MM.1S (cell line): ENCODE measurements around the gene IFNA8.

Experiments used
- DNase-seq: peaks from one replicate; pipeline ENCODE4 v3.0.0-alpha.2; 2015
- H2AFZ ChIP-seq: fragments of 300-600 bp; sonication (generic); 2 replicates; pipeline ENCODE4 v1.6.0; 2016; ENCODE audit warnings: antibody characterized with exemption, low read length
- H3F3A ChIP-seq: fragments of 300-600 bp; sonication (generic); 2 replicates; pipeline ENCODE4 v1.6.1; 2016; ENCODE audit warnings: mild to moderate bottlenecking, antibody characterized with exemption, low read length, moderate library complexity, mixed read lengths; ENCODE audit not compliant: insufficient read depth
- H3K27ac ChIP-seq: fragments of 300-600 bp; sonication (generic); 2 replicates; pipeline ENCODE4 v1.5.1; 2016; ENCODE audit warnings: mild to moderate bottlenecking, low read length
- H3K27me3 ChIP-seq: fragments of 300-600 bp; sonication (generic); replicated peaks from 2 replicates; pipeline ENCODE4 v1.6.0; 2016; ENCODE audit warnings: low read length; ENCODE audit not compliant: insufficient read depth
- H3K36me3 ChIP-seq: fragments of 300-600 bp; sonication (generic); replicated peaks from 2 replicates; pipeline ENCODE4 v1.6.1; 2016; ENCODE audit warnings: mild to moderate bottlenecking, low read length, mixed read lengths; ENCODE audit not compliant: insufficient read depth
- H3K4me1 ChIP-seq: fragments of 300-600 bp; sonication (generic); 2 replicates; pipeline ENCODE4 v1.6.1; 2016; ENCODE audit warnings: low read length, mixed read lengths
- H3K4me2 ChIP-seq: fragments of 300-600 bp; sonication (generic); 2 replicates; pipeline ENCODE4 v1.6.0; 2016; ENCODE audit warnings: low read depth, low read length
- H3K4me3 ChIP-seq: fragments of 300-600 bp; sonication (generic); 2 replicates; pipeline ENCODE4 v1.5.1; 2016; ENCODE audit warnings: low read length, mixed read lengths
- H3K79me2 ChIP-seq: fragments of 300-600 bp; sonication (generic); 2 replicates; pipeline ENCODE4 v1.6.1; 2016; ENCODE audit warnings: mixed run types, low read length, mixed read lengths
- H3K9ac ChIP-seq: fragments of 300-600 bp; sonication (generic); 2 replicates; pipeline ENCODE4 v1.6.1; 2016; ENCODE audit warnings: low read length, mixed read lengths
- H3K9me2 ChIP-seq: fragments of 300-600 bp; sonication (generic); replicated peaks from 2 replicates; pipeline ENCODE4 v1.6.1; 2016; ENCODE audit warnings: mild to moderate bottlenecking, low read length, mixed read lengths; ENCODE audit not compliant: insufficient read depth
- H3K9me3 ChIP-seq: fragments of 300-600 bp; sonication (generic); replicated peaks from 2 replicates; pipeline ENCODE4 v1.6.1; 2016; ENCODE audit warnings: mild to moderate bottlenecking, low read length, mixed read lengths; ENCODE audit not compliant: insufficient read depth
- H4K20me1 ChIP-seq: fragments of 300-600 bp; sonication (generic); 2 replicates; pipeline ENCODE4 v1.6.1; 2016; ENCODE audit warnings: mild to moderate bottlenecking, low read length, moderate library complexity, mixed read lengths; ENCODE audit not compliant: insufficient read depth
- EZH2 ChIP-seq: fragments of 300-600 bp; sonication (generic); optimal IDR thresholded peaks from 2 replicates; pipeline ENCODE3; 2017; ENCODE audit warnings: low read depth, mild to moderate bottlenecking, antibody characterized with exemption, low read length, mixed read lengths
- EZH2phosphoT487 ChIP-seq: fragments of 300-600 bp; sonication (generic); IDR thresholded peaks from 2 replicates; pipeline ENCODE4 v1.6.1; 2018; ENCODE audit warnings: antibody characterized with exemption, low read length
- TF ChIP-seq, protein P1 (sequence below): fragments of 300-600 bp; sonication (generic); IDR thresholded peaks from 2 replicates; pipeline ENCODE4 v1.5.1; 2016; ENCODE audit warnings: antibody characterized with exemption, low read length, mixed read lengths

The IFNA8 gene

DNA sequence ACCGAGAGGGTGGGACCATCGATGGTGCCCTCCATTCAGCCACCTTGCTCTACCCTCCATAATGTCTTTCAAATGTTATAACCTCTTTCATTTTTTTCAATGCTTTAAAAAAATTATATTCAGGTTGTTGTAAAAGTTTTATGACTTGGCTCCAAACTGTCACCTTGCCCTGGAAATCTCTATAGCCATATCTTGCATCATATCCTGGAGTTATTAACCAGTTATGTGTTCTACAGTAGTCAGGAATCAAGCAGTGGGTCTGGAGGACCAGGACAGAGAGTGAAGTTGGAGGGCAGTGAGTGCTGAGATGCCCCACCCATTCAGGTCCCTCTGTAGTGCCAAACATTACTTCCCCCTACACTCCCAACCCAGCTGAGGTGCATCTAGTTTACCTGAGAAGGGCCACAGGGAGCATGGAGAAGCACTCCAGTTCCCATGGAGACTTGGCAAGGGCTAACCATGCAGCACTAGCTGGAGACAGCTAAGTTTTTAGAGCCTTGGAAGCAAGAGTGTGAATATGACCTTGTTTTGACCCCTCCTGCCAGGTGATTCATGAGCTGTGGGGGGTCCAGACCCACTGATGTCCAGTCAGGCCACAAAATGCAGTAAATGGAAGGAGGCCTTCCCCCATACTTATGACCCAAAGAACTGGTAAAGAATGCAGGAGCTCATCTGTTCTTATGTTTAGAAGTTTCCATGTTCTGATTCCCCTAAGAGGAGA, 5.5 kb downstream of the IFNA8 start:
- Histone ChIP-seq H3K9ac (no peak overlapping the region), H3K4me2 (no peak overlapping the region), H3K4me3 (no peak overlapping the region), H4K20me1 (no peaks in the 10 kb centered on the region), H2AFZ (no peak overlapping the region), H3K9me2 (no peaks in the 10 kb centered on the region), H3K79me2 (no peaks in the 10 kb centered on the region), H3K9me3 (no peaks in the 10 kb centered on the region), H3K27ac (no peak overlapping the region), H3K27me3 (no peaks in the 10 kb centered on the region), H3K36me3 (no peaks in the 10 kb centered on the region), H3K4me1 (no peaks in the 10 kb centered on the region), H3F3A (no peaks in the 10 kb centered on the region)
- no peak for DNase-seq
- TF ChIP-seq EZH2 (no peak), EZH2phosphoT487 (no peak)
- TF ChIP-seq, protein P1, sequence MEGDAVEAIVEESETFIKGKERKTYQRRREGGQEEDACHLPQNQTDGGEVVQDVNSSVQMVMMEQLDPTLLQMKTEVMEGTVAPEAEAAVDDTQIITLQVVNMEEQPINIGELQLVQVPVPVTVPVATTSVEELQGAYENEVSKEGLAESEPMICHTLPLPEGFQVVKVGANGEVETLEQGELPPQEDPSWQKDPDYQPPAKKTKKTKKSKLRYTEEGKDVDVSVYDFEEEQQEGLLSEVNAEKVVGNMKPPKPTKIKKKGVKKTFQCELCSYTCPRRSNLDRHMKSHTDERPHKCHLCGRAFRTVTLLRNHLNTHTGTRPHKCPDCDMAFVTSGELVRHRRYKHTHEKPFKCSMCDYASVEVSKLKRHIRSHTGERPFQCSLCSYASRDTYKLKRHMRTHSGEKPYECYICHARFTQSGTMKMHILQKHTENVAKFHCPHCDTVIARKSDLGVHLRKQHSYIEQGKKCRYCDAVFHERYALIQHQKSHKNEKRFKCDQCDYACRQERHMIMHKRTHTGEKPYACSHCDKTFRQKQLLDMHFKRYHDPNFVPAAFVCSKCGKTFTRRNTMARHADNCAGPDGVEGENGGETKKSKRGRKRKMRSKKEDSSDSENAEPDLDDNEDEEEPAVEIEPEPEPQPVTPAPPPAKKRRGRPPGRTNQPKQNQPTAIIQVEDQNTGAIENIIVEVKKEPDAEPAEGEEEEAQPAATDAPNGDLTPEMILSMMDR: no peak

DNA sequence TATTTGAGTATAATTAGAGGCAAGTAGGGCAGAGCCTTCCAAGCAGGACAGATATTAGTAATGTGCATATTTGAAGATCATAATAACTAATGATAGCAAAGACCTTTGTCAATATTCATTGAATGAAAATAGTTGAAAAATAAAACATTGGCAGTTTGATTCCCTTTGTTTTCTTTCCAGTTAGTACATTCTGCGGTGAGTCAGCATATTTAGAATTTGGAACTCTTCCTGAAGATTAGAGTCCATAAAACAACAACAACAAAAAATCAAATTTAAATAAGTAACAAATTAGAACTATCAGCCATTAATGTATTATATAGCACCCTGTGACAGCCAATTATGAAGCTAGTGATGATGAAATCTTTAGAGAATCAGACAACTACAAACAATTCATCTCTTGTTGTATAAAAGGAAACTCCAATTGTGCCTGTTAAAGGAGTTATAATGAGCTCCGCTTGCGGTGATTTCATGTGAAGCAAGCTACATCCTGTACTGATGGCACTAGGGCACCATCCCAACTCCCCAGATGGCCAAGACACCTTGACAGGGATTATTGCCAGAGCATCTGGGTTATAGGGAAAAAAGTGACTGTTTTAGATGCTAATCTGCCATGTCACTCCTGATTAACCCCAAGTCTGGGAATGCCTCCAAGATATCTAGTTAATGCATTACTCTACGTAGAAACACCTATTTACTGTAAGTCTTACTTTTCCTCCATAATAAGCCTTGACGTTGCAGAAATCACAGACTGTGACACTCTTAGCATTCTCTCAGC, 6.8 kb downstream of the IFNA8 start:
- H3K27me3 ChIP-seq: no peaks in the 10 kb centered on the region
- H3K4me2 ChIP-seq: no peak overlapping the region
- no peaks in the 10 kb centered on the region for H3K9me2 ChIP-seq
- no peaks in the 10 kb centered on the region for H3K9me3 ChIP-seq
- H3K4me1 ChIP-seq: no peaks in the 10 kb centered on the region
- DNase-seq: no peak
- H3K27ac ChIP-seq: no peak overlapping the region
- H4K20me1 ChIP-seq: no peaks in the 10 kb centered on the region
- TF ChIP-seq, protein P1: no peak
- TF ChIP-seq EZH2phosphoT487: no peak
- TF ChIP-seq EZH2: no peak
- H2AFZ ChIP-seq: no peak overlapping the region
- H3K9ac ChIP-seq: no peak overlapping the region
- no peaks in the 10 kb centered on the region for H3K36me3 ChIP-seq
- no peak overlapping the region for H3K4me3 ChIP-seq
- no peaks in the 10 kb centered on the region for H3F3A ChIP-seq
- H3K79me2 ChIP-seq: no peaks in the 10 kb centered on the region

DNA sequence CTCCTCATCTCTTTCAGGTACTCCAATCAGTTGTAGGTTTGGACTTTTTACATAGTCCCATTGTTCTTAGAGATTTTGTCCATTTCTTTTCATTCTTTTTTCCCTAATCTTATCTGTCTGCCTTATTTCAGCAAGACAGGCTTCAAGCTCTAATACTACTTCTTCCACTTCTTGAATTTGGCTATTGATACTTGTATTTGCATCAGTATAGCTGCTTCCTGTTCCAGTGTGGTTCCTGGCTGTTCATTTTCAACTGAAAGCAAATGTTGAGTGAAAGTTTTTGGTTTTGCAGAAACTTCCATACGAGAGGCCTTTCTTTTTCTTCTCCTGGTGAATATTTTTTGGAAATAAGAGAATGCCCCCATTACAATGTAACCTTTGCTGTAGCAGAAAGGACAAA, 19.3 kb downstream of the IFNA8 start:
- Histone ChIP-seq H4K20me1 (no peaks in the 10 kb centered on the region), H3K27ac (no peak overlapping the region), H3K4me1 (no peaks in the 10 kb centered on the region), H3K9me2 (no peaks in the 10 kb centered on the region), H3K9ac (no peak overlapping the region), H3K79me2 (no peaks in the 10 kb centered on the region), H2AFZ (no peak overlapping the region), H3K9me3 (no peaks in the 10 kb centered on the region), H3K4me3 (no peak overlapping the region), H3K36me3 (no peaks in the 10 kb centered on the region), H3K27me3 (no peaks in the 10 kb centered on the region), H3F3A (no peaks in the 10 kb centered on the region), H3K4me2 (no peak overlapping the region)
- TF ChIP-seq, protein P1: no peak
- no peak for DNase-seq
